ENCODE data around the gene EPYC.
A peak's percentile ranks its signal among the peaks of the same experiment; 100 is the strongest.

EPYC gene
- total RNA-seq = 0 reads per million in 2 donors

GRCh38 chr12:91004872-91005271 is at the start of gene EPYC:
Gene EPYC, minus strand, starts transcription at chr12:91004972. Its CDS starts 2,407 bp downstream, at chr12:91002565.
- DNase-seq = no peak

GRCh38 chr12:91053951-91054715 is 49.4 kb upstream of the EPYC start:
- no peak for DNase-seq

- no peak for DNase-seq
These were observed 47.3 kb upstream of the EPYC start for GRCh38 chr12:91052026-91052425.

- no peak for DNase-seq
These were observed 39.8 kb upstream of the EPYC start for GRCh38 chr12:91044586-91044985.

GRCh38 chr12:91043408-91043807 is 38.6 kb upstream of the EPYC start:
- no peak for DNase-seq

GRCh38 chr12:91040096-91040755 is 35.5 kb upstream of the EPYC start:
- no peak for DNase-seq

GRCh38 chr12:91037276-91037675 is 32.5 kb upstream of the EPYC start:
- DNase-seq = no peak

- no peak for DNase-seq
These were observed 28.5 kb upstream of the EPYC start for GRCh38 chr12:91033251-91033650.

GRCh38 chr12:91023326-91024004 is 18.7 kb upstream of the EPYC start:
- peak in 1 of 5 experiments; percentile 18 for DNase-seq

GRCh38 chr12:91021076-91021475 is 16.3 kb upstream of the EPYC start:
- DNase-seq = no peak

- no peak for DNase-seq
These were observed 14.7 kb upstream of the EPYC start for GRCh38 chr12:91019455-91019854.

- DNase-seq = no peak
These were observed 12.9 kb upstream of the EPYC start for GRCh38 chr12:91017511-91018263.

- DNase-seq = no peak
These were observed 12.3 kb upstream of the EPYC start for GRCh38 chr12:91017043-91017442.

- DNase-seq = no peak
These were observed 4.7 kb upstream of the EPYC start for GRCh38 chr12:91009319-91009950.

- peak in 1 of 5 experiments; percentile 79 for DNase-seq
These were observed 2.9 kb upstream of the EPYC start for GRCh38 chr12:91007531-91008290.

GRCh38 chr12:91003737-91004136 is 1.0 kb downstream of the EPYC start:
- no peak for DNase-seq

GRCh38 chr12:91001306-91001705 is 3.5 kb downstream of the EPYC start:
- no peak for DNase-seq

- DNase-seq = no peak
These were observed 4.8 kb downstream of the EPYC start for GRCh38 chr12:90999966-91000365.

- no peak for DNase-seq
These were observed 5.2 kb downstream of the EPYC start for GRCh38 chr12:90999527-90999926.

- no peak for DNase-seq
These were observed 9.8 kb downstream of the EPYC start for GRCh38 chr12:90995010-90995409.

GRCh38 chr12:90991952-90992465 is 12.8 kb downstream of the EPYC start:
- DNase-seq = no peak

All from T-helper 2 cell (primary cell).